ENCODE measurements around the gene CRYL1.

The CRYL1 gene

GRCh38 chr13:20399961-20400360 is 125.7 kb downstream of the CRYL1 start:
- no peak for DNase-seq (ENCODE audit: low read depth, low spot score)

GRCh38 chr13:20399515-20399914 is 126.1 kb downstream of the CRYL1 start:
- DNase-seq (ENCODE audit: low read depth, low spot score), result no peak

- DNase-seq (ENCODE audit: low read depth, low spot score), result no peak
Measured at GRCh38 chr13:20398459-20398858, 127.2 kb downstream of the CRYL1 start.

- DNase-seq (ENCODE audit: low read depth, low spot score), result no peak
Measured at GRCh38 chr13:20397896-20398295, 127.8 kb downstream of the CRYL1 start.

- no peak for DNase-seq (ENCODE audit: low read depth, low spot score)
Measured at GRCh38 chr13:20395061-20395916, 130.4 kb downstream of the CRYL1 start.

GRCh38 chr13:20394506-20394905 is 131.2 kb downstream of the CRYL1 start:
- no peak for DNase-seq (ENCODE audit: low read depth, low spot score)

GRCh38 chr13:20394169-20394501 is 131.5 kb downstream of the CRYL1 start:
- no peak for DNase-seq (ENCODE audit: low read depth, low spot score)

- no peak for DNase-seq (ENCODE audit: low read depth, low spot score)
Measured at GRCh38 chr13:20393273-20394168, 132.1 kb downstream of the CRYL1 start.

- DNase-seq (ENCODE audit: low read depth, low spot score), result no peak
Measured at GRCh38 chr13:20392530-20392929, 133.1 kb downstream of the CRYL1 start.

- DNase-seq (ENCODE audit: low read depth, low spot score), result no peak
Measured at GRCh38 chr13:20391597-20392452, 133.8 kb downstream of the CRYL1 start.

- DNase-seq (ENCODE audit: low read depth, low spot score), result no peak
Measured at GRCh38 chr13:20390526-20391175, 135.0 kb downstream of the CRYL1 start.

- peak; percentile 18 for DNase-seq (ENCODE audit: low read depth, low spot score)
Measured at GRCh38 chr13:20389696-20390525, 135.7 kb downstream of the CRYL1 start.

GRCh38 chr13:20388184-20388583 is 137.5 kb downstream of the CRYL1 start:
- no peak for DNase-seq (ENCODE audit: low read depth, low spot score)

GRCh38 chr13:20387441-20387971 is 138.2 kb downstream of the CRYL1 start:
- DNase-seq (ENCODE audit: low read depth, low spot score), result no peak

- no peak for DNase-seq (ENCODE audit: low read depth, low spot score)
Measured at GRCh38 chr13:20387006-20387405, 138.7 kb downstream of the CRYL1 start.

- DNase-seq (ENCODE audit: low read depth, low spot score), result peak; percentile 90
Measured at GRCh38 chr13:20383058-20383457, 142.6 kb downstream of the CRYL1 start.

GRCh38 chr13:20381401-20381800 is 144.3 kb downstream of the CRYL1 start:
- DNase-seq (ENCODE audit: low read depth, low spot score), result no peak

- DNase-seq (ENCODE audit: low read depth, low spot score), result no peak
Measured at GRCh38 chr13:20378721-20379120, 146.9 kb downstream of the CRYL1 start.

GRCh38 chr13:20377720-20378119 is 147.9 kb downstream of the CRYL1 start:
- no peak for DNase-seq (ENCODE audit: low read depth, low spot score)

- DNase-seq (ENCODE audit: low read depth, low spot score), result no peak
Measured at GRCh38 chr13:20375871-20376270, 149.8 kb downstream of the CRYL1 start.
